Effector memory CD4-positive, alpha-beta T cell (primary cell): Measurements from ENCODE around the gene ST6GALNAC4.
A peak's percentile ranks its signal among the peaks of the same experiment; 100 is the strongest.

Experiments used
- DNase-seq, 3 donors: peaks; one replicate each; pipeline ENCODE4 v3.0.0-alpha.2; 2020
- H3K27ac ChIP-seq: 2 replicates; pipeline ENCODE4 v1.7.0; 2013; ENCODE audit warnings: mild to moderate bottlenecking, low read length, moderate library complexity; ENCODE audit not compliant: insufficient read depth, poor library complexity, severe bottlenecking
- H3K27me3 ChIP-seq: replicated peaks from 2 replicates; pipeline ENCODE4 v1.7.0; 2013; ENCODE audit warnings: mild to moderate bottlenecking, low read length; ENCODE audit not compliant: insufficient read depth, control insufficient read depth, poor library complexity, severe bottlenecking
- H3K36me3 ChIP-seq: 2 replicates; pipeline ENCODE4 v1.7.0; 2013; ENCODE audit warnings: mild to moderate bottlenecking, low read length, moderate library complexity; ENCODE audit not compliant: control insufficient read depth, insufficient read depth
- H3K4me1 ChIP-seq: 2 replicates; pipeline ENCODE4 v1.7.0; 2013; ENCODE audit warnings: low read length, mild to moderate bottlenecking; ENCODE audit not compliant: control insufficient read depth, insufficient read depth, poor library complexity, severe bottlenecking
- H3K4me3 ChIP-seq: 2 replicates; pipeline ENCODE4 v1.7.0; 2013; ENCODE audit warnings: low read length, low read depth, mild to moderate bottlenecking; ENCODE audit not compliant: insufficient read depth, poor library complexity, severe bottlenecking
- H3K9me3 ChIP-seq: 2 replicates; pipeline ENCODE4 v1.7.0; 2013; ENCODE audit warnings: mild to moderate bottlenecking, low read length, moderate library complexity; ENCODE audit not compliant: control insufficient read depth

Gene ST6GALNAC4

GRCh38 chr9:127940593-127940992, 23.8 kb upstream of the ST6GALNAC4 start:
- H3K27ac ChIP-seq: no peak overlapping the region
- H3K9me3 ChIP-seq: no peaks in the 10 kb centered on the region
- no peaks in the 10 kb centered on the region for H3K27me3 ChIP-seq
- H3K36me3 ChIP-seq: peaks cover 54% of the 10 kb centered on the region
- peaks cover 26% of the 10 kb centered on the region for H3K4me1 ChIP-seq
- DNase-seq: no peak
- H3K4me3 ChIP-seq: no peak overlapping the region

- no peaks in the 10 kb centered on the region for H3K9me3 ChIP-seq
- peak overlapping the region; percentile 76 for H3K27ac ChIP-seq
- peak overlapping the region; percentile 52 for H3K4me3 ChIP-seq
- peaks cover 24% of the 10 kb centered on the region for H3K4me1 ChIP-seq
- H3K27me3 ChIP-seq: no peaks in the 10 kb centered on the region
- peaks cover 31% of the 10 kb centered on the region for H3K36me3 ChIP-seq
- DNase-seq: no peak
Observed at GRCh38 chr9:127938298-127938690, 21.5 kb upstream of the ST6GALNAC4 start.

GRCh38 chr9:127937388-127938297, 20.8 kb upstream of the ST6GALNAC4 start, which contains the start of gene DPM2:
TSS of gene DPM2 (minus strand) at chr9:127937854. CDS start at chr9:127937820, 34 bp downstream.
- H3K4me1 ChIP-seq: peaks cover 24% of the 10 kb centered on the region
- peak; percentile 72 to 79 (median 73) for DNase-seq
- H3K4me3 ChIP-seq: peak within 1 kb of the TSS; percentile 52
- H3K27ac ChIP-seq: peak within 1 kb of the TSS; percentile 76
- H3K36me3 ChIP-seq: peaks cover 25% of the 10 kb centered on the region
- H3K9me3 ChIP-seq: no peaks in the 10 kb centered on the region
- no peaks in the 10 kb centered on the region for H3K27me3 ChIP-seq

- Histone ChIP-seq H3K36me3 (peaks cover 18% of the 10 kb centered on the region), H3K4me3 (peak overlapping the region; percentile 52), H3K27me3 (no peaks in the 10 kb centered on the region), H3K9me3 (no peaks in the 10 kb centered on the region), H3K4me1 (peaks cover 24% of the 10 kb centered on the region), H3K27ac (peak overlapping the region; percentile 76)
- no peak for DNase-seq
Observed at GRCh38 chr9:127937056-127937387, 20.2 kb upstream of the ST6GALNAC4 start.

GRCh38 chr9:127936347-127936852, 19.6 kb upstream of the ST6GALNAC4 start:
- Histone ChIP-seq H3K4me3 (no peak overlapping the region), H3K4me1 (peaks cover 27% of the 10 kb centered on the region)

GRCh38 chr9:127935765-127936221, 19.0 kb upstream of the ST6GALNAC4 start:
- Histone ChIP-seq H3K4me1 (peaks cover 33% of the 10 kb centered on the region), H3K9me3 (no peaks in the 10 kb centered on the region), H3K36me3 (peaks cover 6% of the 10 kb centered on the region), H3K4me3 (no peak overlapping the region), H3K27me3 (no peaks in the 10 kb centered on the region), H3K27ac (no peak overlapping the region)
- no peak for DNase-seq

More at GRCh38 chr9:127936347-127936852, 19.6 kb upstream of the ST6GALNAC4 start:
- DNase-seq: no peak
- Histone ChIP-seq H3K27me3 (no peaks in the 10 kb centered on the region), H3K27ac (no peak overlapping the region), H3K36me3 (peaks cover 12% of the 10 kb centered on the region), H3K9me3 (no peaks in the 10 kb centered on the region)

- Histone ChIP-seq H3K4me3 (no peak overlapping the region), H3K9me3 (no peaks in the 10 kb centered on the region), H3K36me3 (peaks cover 4% of the 10 kb centered on the region), H3K27ac (no peak overlapping the region), H3K4me1 (peaks cover 41% of the 10 kb centered on the region), H3K27me3 (no peaks in the 10 kb centered on the region)
- no peak for DNase-seq
Observed at GRCh38 chr9:127934986-127935385, 18.1 kb upstream of the ST6GALNAC4 start.

GRCh38 chr9:127934248-127934647, 17.4 kb upstream of the ST6GALNAC4 start:
- Histone ChIP-seq H3K36me3 (no peaks in the 10 kb centered on the region), H3K4me1 (peaks cover 41% of the 10 kb centered on the region), H3K9me3 (no peaks in the 10 kb centered on the region), H3K27ac (no peak overlapping the region), H3K27me3 (no peaks in the 10 kb centered on the region), H3K4me3 (no peak overlapping the region)
- no peak for DNase-seq

GRCh38 chr9:127931092-127931881, 14.4 kb upstream of the ST6GALNAC4 start:
- no peaks in the 10 kb centered on the region for H3K27me3 ChIP-seq
- peak overlapping the region; percentile 20 for H3K27ac ChIP-seq
- peaks cover 41% of the 10 kb centered on the region for H3K4me1 ChIP-seq
- DNase-seq: no peak
- H3K9me3 ChIP-seq: no peaks in the 10 kb centered on the region
- H3K4me3 ChIP-seq: peak overlapping the region; percentile 65
- H3K36me3 ChIP-seq: no peaks in the 10 kb centered on the region
